K562 (cell line): ENCODE results near the gene FBXO28. TPM values are rescaled to one million over a fixed set of nuclear protein-coding genes. Genes with fewer than 3 reads are reported as not detected.

Experiments
- ADNP ChIP-seq: fragments of 200-800 bp; sonication (Bioruptor generic); IDR thresholded peaks from 2 replicates; pipeline ENCODE4 v1.6.1; 2016; ENCODE audit warnings: missing genetic modification characterization, missing compliant biosample characterization
- ELF1 ChIP-seq: fragments of 200-800 bp; sonication (Bioruptor generic); IDR thresholded peaks from 2 replicates; pipeline ENCODE4 v1.6.1; 2016; ENCODE audit warnings: missing genetic modification characterization, missing compliant biosample characterization
- ETV1 ChIP-seq: fragments of 450-650 bp; conservative IDR thresholded peaks from 2 replicates; pipeline ENCODE4 v1.6.1; 2016; ENCODE audit warnings: missing genetic modification characterization, control low read depth, low read depth, missing compliant biosample characterization
- FOS ChIP-seq: IDR thresholded peaks from 3 replicates; pipeline ENCODE4 v1.6.1; 2011; ENCODE audit not compliant: insufficient read length; ENCODE audit errors: extremely low read depth
- FOXA3 ChIP-seq, 2 experiments: fragments of 450-650 bp in 1 of 2; sonication (generic) in 1 of 2; formaldehyde crosslinking; IDR thresholded peaks in 1 of 2; conservative IDR thresholded peaks in 1 of 2; 2 replicates each; pipeline versions ENCODE4 v1.4.0 to v1.8.0; 2020 to 2022; ENCODE audit warnings: mild to moderate bottlenecking in 2 of 2, missing genetic modification reagents in 1 of 2
- GABPB1 ChIP-seq: sonication (generic); formaldehyde crosslinking; IDR thresholded peaks from 2 replicates; pipeline ENCODE4 v1.8.0; 2022; ENCODE audit warnings: mild to moderate bottlenecking, missing genetic modification reagents
- HNRNPL ChIP-seq: fragments of 200-400 bp; formaldehyde crosslinking; IDR thresholded peaks from 2 replicates; pipeline ENCODE4 v1.6.1; 2017; ENCODE audit warnings: low read depth, mild to moderate bottlenecking, low read length
- HOXB6 ChIP-seq: fragments of 250-450 bp; sonication (Bioruptor Pico); IDR thresholded peaks from 2 replicates; pipeline ENCODE4 v1.5.1; 2022; ENCODE audit warnings: mild to moderate bottlenecking, borderline replicate concordance
- KLF10 ChIP-seq: fragments of 250-450 bp; sonication (Bioruptor Pico); IDR thresholded peaks from 2 replicates; pipeline ENCODE4 v1.6.1; 2021; ENCODE audit warnings: matching md5 sums
- MTF1 ChIP-seq: fragments of 250-450 bp; sonication (Bioruptor Pico); IDR thresholded peaks from 2 replicates; pipeline ENCODE4 v1.9.0; 2021; ENCODE audit warnings: moderate library complexity, mild to moderate bottlenecking, inconsistent platforms, borderline replicate concordance
- NR4A1 ChIP-seq, 2 experiments: fragments of 250-450 bp in 1 of 2; fragments of 450-650 bp in 1 of 2; sonication (Bioruptor Pico) in 1 of 2; IDR thresholded peaks; 2 replicates each; pipeline versions ENCODE4 v1.4.0 to v1.6.1; 2016 to 2020; ENCODE audit warnings: mild to moderate bottlenecking in 2 of 2, missing compliant biosample characterization in 1 of 2, missing genetic modification characterization in 1 of 2, moderate library complexity in 1 of 2
- PYGO2 ChIP-seq: fragments of 450-650 bp; IDR thresholded peaks from 2 replicates; pipeline ENCODE4 v1.6.1; 2016; ENCODE audit warnings: mild to moderate bottlenecking, missing genetic modification characterization, moderate library complexity, missing compliant biosample characterization
- RBM34 ChIP-seq: fragments of 200-400 bp; formaldehyde crosslinking; IDR thresholded peaks from 2 replicates; pipeline ENCODE4 v1.6.1; 2018; ENCODE audit warnings: low read length, borderline replicate concordance; ENCODE audit not compliant: insufficient read depth
- RCOR1 ChIP-seq, 2 experiments: IDR thresholded peaks; 2 replicates each; pipeline ENCODE4 v1.6.1; 2012; ENCODE audit warnings: low read depth in 2 of 2, low read length in 2 of 2, borderline replicate concordance in 1 of 2, improper control_type of control experiment in 1 of 2
- RERE ChIP-seq: sonication (generic); formaldehyde crosslinking; IDR thresholded peaks from 2 replicates; pipeline ENCODE4 v1.8.0; 2023; ENCODE audit warnings: missing genetic modification reagents, mild to moderate bottlenecking, borderline replicate concordance
- VEZF1 ChIP-seq: fragments of 200-800 bp; sonication (Bioruptor generic); IDR thresholded peaks from 2 replicates; pipeline ENCODE4 v1.6.1; 2017; ENCODE audit warnings: missing genetic modification characterization, missing compliant biosample characterization
- WHSC1 ChIP-seq: IDR thresholded peaks from one replicate; pipeline ENCODE4 v1.6.1; 2012; ENCODE audit warnings: low read length, control low read depth, inconsistent platforms
- ZNF280B ChIP-seq: fragments of 250-450 bp; sonication (Bioruptor Pico); IDR thresholded peaks from 2 replicates; pipeline ENCODE4 v1.5.1; 2021; ENCODE audit warnings: mild to moderate bottlenecking
- ZNF583 ChIP-seq: fragments of 250-450 bp; sonication (Bioruptor Pico); IDR thresholded peaks from 2 replicates; pipeline ENCODE4 v1.4.0; 2020
- polyA plus RNA-seq, 8 experiments: library from polyadenylated mRNA; depleted of rRNA in 4 of 8; stranded (reverse) in 5 of 8; unstranded in 3 of 8; fragments of >200 nt; fragmentation: Nextera tagmentation in 2 of 8; fragmentation: Illumina TruSeq in 1 of 8; extraction: Ambion mirVana in 2 of 8; extraction: Trizol in 1 of 8; gene quantifications; 2 replicates each; pipeline versions ENCODE4 v1.2.1 to v1.2.3, GENCODE V29; 2011 to 2014; ENCODE audit warnings: inconsistent platforms in 1 of 8, missing spikeins in 1 of 8
- total RNA-seq, 7 experiments: library from RNA; depleted of rRNA in 6 of 7; stranded (reverse); fragments of >200 nt in 6 of 7; fragmentation: Illumina TruSeq in 2 of 7; extraction: Trizol in 2 of 7; gene quantifications; 2 replicates each; pipeline versions ENCODE4 v1.2.1 to v1.2.3, GENCODE V29; 2011 to 2021; ENCODE audit warnings: low replicate concordance in 1 of 7

FBXO28 gene
- total and polyA plus RNA-seq, 9 of the 15 experiments (the other 6 are each of a cell fraction or from before 2014, with no cell fraction given), result 4.1 to 34.8 (median 25.3) TPM

- no peak for TF ChIP-seq RERE (CRISPR knock-in tag)
- TF ChIP-seq FOXA3 (CRISPR knock-in tag; conservative IDR thresholded peaks at IDR 0.05 in 1 of 2, IDR thresholded peaks at IDR 0.05 in 1 of 2), result 0 out of 4 replicates have a peak, but pooled peaks of 1 of the 2 experiments have one; percentile 11
- no peak for TF ChIP-seq ZNF583 (CRISPR knock-in tag)
- TF ChIP-seq KLF10, result 0 out of 2 replicates have a peak, but pooled peaks have one; percentile 52
- TF ChIP-seq RCOR1 (IDR thresholded peaks at IDR 0.05; ENCODE audit: borderline replicate concordance in 1 of 2, low read depth in 2 of 2, low read length in 2 of 2), result no peak
- TF ChIP-seq VEZF1, result no peak
- no peak for TF ChIP-seq NR4A1 (CRISPR knock-in tag; IDR thresholded peaks at IDR 0.05)
- no peak for TF ChIP-seq NR4A1 (tag; IDR thresholded peaks at IDR 0.05)
- 0 out of 2 replicates have a peak, but pooled peaks have one; percentile 1 for TF ChIP-seq GABPB1 (CRISPR knock-in tag)
- no peak for TF ChIP-seq RBM34
- TF ChIP-seq HOXB6 (CRISPR knock-in tag), result no peak
- TF ChIP-seq HNRNPL, result no peak
- no peak for TF ChIP-seq ZNF280B (CRISPR knock-in tag)
- TF ChIP-seq FOS, result no peak
- no peak for TF ChIP-seq WHSC1
- TF ChIP-seq MTF1 (CRISPR knock-in tag), result no peak
- TF ChIP-seq ADNP (tag), result peak; percentile 40; the same call in 1 of the 2 replicates
- TF ChIP-seq ELF1 (tag), result no peak
- TF ChIP-seq ETV1, result no peak
- TF ChIP-seq PYGO2 (tag), result no peak
Measured at GRCh38 chr1:224182057-224182865, 68.3 kb downstream of the FBXO28 start (continued).
